ENCODE data around the gene ZBTB16. TPM values are rescaled to one million over a fixed set of nuclear protein-coding genes. Genes with fewer than 3 reads are reported as not detected.

The ZBTB16 gene
- total RNA-seq, 1 donor, result under 0.01 TPM

GRCh38 chr11:114027926-114028325 lies 31.6 kb upstream of the ZBTB16 start:
- DNase-seq (ENCODE audit: insufficient read length, low spot score, missing footprints), result no peak
- Histone ChIP-seq H3K4me1 (ENCODE audit: insufficient read depth, low read length) (no peaks in the 10 kb centered on the region), H3K79me2 (ENCODE audit: insufficient read depth, low read length) (no peaks in the 10 kb centered on the region), H2AFZ (ENCODE audit: low read length) (no peak overlapping the region), H3K36me3 (ENCODE audit: insufficient read depth, low read length) (no peaks in the 10 kb centered on the region), H3K27ac (ENCODE audit: low read depth, low read length) (no peak overlapping the region), H4K20me1 (ENCODE audit: insufficient read depth, low read length) (peaks cover 2% of the 10 kb centered on the region), H3K9me3 (ENCODE audit: low read depth, low read length) (no peaks in the 10 kb centered on the region), H3K4me2 (ENCODE audit: insufficient read depth, low read length) (no peak overlapping the region), H3K27me3 (ENCODE audit: insufficient read depth, low read length) (peaks cover 7% of the 10 kb centered on the region), H3K4me3 (ENCODE audit: insufficient read depth, low read length) (no peak overlapping the region)
- TF ChIP-seq CTCF (IDR thresholded peaks at IDR 0.05; ENCODE audit: extremely low read depth, low read depth, low read length), result peak; percentile 18

DNA sequence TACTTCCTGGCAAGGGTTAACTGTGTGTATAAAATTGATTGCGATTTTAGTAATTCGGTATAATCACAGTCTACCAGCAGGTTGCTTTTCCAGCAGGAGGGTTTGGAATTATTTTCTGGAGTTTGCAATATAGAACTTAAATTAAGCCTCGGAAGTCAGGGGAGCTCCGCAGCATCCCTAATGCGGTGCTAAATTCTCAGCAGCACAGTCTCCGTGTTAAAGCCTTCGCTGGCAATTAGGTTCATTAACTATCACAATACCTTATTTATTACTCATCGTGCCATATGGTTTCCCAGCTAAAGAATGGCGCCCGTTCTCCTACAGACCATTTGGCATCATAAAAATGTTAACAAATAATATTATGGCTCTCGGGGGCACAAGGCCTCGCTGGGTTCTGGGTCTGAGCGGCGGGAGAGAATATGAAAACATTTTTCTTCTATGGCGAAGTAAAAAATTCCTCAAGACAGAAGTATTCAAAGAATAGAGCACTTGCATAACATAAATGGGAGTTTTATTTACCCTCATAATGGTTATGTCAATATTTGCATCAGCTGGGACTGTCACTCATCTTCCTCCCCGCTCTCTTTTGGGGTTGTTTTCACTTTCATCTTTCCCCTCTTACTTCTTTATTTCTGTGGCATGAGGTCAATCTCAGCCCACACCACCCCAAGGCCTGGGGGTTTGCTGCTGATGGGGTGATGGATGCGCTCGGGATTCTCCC lies 28.1 kb upstream of the ZBTB16 start:
- no peak for TF ChIP-seq CTCF (IDR thresholded peaks at IDR 0.05; ENCODE audit: extremely low read depth, low read depth, low read length)
- Histone ChIP-seq H3K79me2 (ENCODE audit: insufficient read depth, low read length) (no peaks in the 10 kb centered on the region), H3K27me3 (ENCODE audit: insufficient read depth, low read length) (peaks cover 7% of the 10 kb centered on the region), H3K4me1 (ENCODE audit: insufficient read depth, low read length) (no peaks in the 10 kb centered on the region), H3K36me3 (ENCODE audit: insufficient read depth, low read length) (no peaks in the 10 kb centered on the region), H2AFZ (ENCODE audit: low read length) (no peak overlapping the region), H3K4me3 (ENCODE audit: insufficient read depth, low read length) (no peak overlapping the region), H3K4me2 (ENCODE audit: insufficient read depth, low read length) (no peak overlapping the region), H3K27ac (ENCODE audit: low read depth, low read length) (no peak overlapping the region), H4K20me1 (ENCODE audit: insufficient read depth, low read length) (peaks cover 5% of the 10 kb centered on the region), H3K9me3 (ENCODE audit: low read depth, low read length) (no peaks in the 10 kb centered on the region)
- DNase-seq (ENCODE audit: insufficient read length, low spot score, missing footprints), result no peak

DNA sequence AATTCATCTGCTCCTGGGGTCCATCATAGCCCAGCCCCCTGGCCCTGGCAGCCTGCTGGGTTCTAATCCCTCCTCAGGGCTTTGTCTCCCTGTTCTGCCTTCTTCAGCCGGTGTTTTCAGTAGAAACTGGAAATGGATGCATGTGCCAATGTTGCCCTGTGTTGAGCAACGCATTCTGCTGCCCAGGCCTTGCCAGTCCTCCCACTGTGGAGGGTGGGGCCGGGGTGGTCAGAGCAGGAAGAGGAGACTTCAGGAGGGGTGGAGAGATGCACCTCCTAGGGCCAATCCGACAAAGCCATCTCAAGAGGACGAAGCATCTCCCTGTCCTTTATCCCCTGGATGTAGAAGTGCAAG lies 27.6 kb upstream of the ZBTB16 start:
- Histone ChIP-seq H4K20me1 (ENCODE audit: insufficient read depth, low read length) (peaks cover 5% of the 10 kb centered on the region), H3K9me3 (ENCODE audit: low read depth, low read length) (no peaks in the 10 kb centered on the region), H3K27ac (ENCODE audit: low read depth, low read length) (no peak overlapping the region), H3K4me1 (ENCODE audit: insufficient read depth, low read length) (no peaks in the 10 kb centered on the region), H2AFZ (ENCODE audit: low read length) (no peak overlapping the region), H3K79me2 (ENCODE audit: insufficient read depth, low read length) (no peaks in the 10 kb centered on the region), H3K27me3 (ENCODE audit: insufficient read depth, low read length) (peaks cover 7% of the 10 kb centered on the region), H3K4me3 (ENCODE audit: insufficient read depth, low read length) (no peak overlapping the region), H3K4me2 (ENCODE audit: insufficient read depth, low read length) (no peak overlapping the region), H3K36me3 (ENCODE audit: insufficient read depth, low read length) (no peaks in the 10 kb centered on the region)
- DNase-seq (ENCODE audit: insufficient read length, low spot score, missing footprints), result no peak
- TF ChIP-seq CTCF (IDR thresholded peaks at IDR 0.05; ENCODE audit: extremely low read depth, low read depth, low read length), result no peak

DNA sequence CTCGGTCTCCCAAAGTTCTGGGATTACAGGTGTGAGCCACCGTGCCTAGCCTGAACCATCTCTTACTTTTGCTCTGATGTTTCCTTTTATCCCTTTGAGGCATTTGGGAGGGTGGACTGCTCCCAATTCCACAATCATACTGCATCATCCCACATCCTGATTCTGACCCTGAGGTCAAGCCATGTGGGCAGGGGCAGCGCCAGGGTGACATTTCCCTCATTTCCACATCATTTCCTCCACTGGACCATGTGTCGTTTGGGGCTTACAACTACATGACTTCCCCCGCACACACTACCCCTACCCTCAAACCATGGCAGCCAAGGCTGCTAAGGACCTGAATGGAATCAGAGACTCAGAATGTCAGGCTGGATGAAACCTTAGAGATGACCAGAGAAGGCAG lies 26.4 kb upstream of the ZBTB16 start:
- DNase-seq (ENCODE audit: insufficient read length, low spot score, missing footprints), result no peak
- peaks cover 5% of the 10 kb centered on the region for H4K20me1 ChIP-seq (ENCODE audit: insufficient read depth, low read length)
- H3K4me1 ChIP-seq (ENCODE audit: insufficient read depth, low read length), result no peaks in the 10 kb centered on the region
- H3K4me2 ChIP-seq (ENCODE audit: insufficient read depth, low read length), result no peak overlapping the region
- no peak for TF ChIP-seq CTCF (IDR thresholded peaks at IDR 0.05; ENCODE audit: extremely low read depth, low read depth, low read length)
- H2AFZ ChIP-seq (ENCODE audit: low read length), result no peak overlapping the region
- no peak overlapping the region for H3K4me3 ChIP-seq (ENCODE audit: insufficient read depth, low read length)
- no peak overlapping the region for H3K27ac ChIP-seq (ENCODE audit: low read depth, low read length)
- H3K79me2 ChIP-seq (ENCODE audit: insufficient read depth, low read length), result no peaks in the 10 kb centered on the region
- no peaks in the 10 kb centered on the region for H3K36me3 ChIP-seq (ENCODE audit: insufficient read depth, low read length)
- H3K9me3 ChIP-seq (ENCODE audit: low read depth, low read length), result no peaks in the 10 kb centered on the region
- peaks cover 8% of the 10 kb centered on the region for H3K27me3 ChIP-seq (ENCODE audit: insufficient read depth, low read length)
